Fibroblast of the aortic adventitia (primary cell): Measurements from ENCODE around the gene SNAPC5. TPM values are rescaled to one million over a fixed set of nuclear protein-coding genes. Genes with fewer than 3 reads are reported as not detected.

ENCODE experiments used
- DNase-seq: peaks from one replicate; pipeline ENCODE4 v3.0.0-alpha.2; 2010; ENCODE audit warnings: low read depth
- H3K4me3 ChIP-seq: 2 replicates; pipeline ENCODE4 v1.5.1; 2011; ENCODE audit warnings: low read depth, mild to moderate bottlenecking, control low read depth, low read length, moderate library complexity
- CTCF ChIP-seq: IDR thresholded peaks from 2 replicates; pipeline ENCODE4 v1.5.1; 2011; ENCODE audit warnings: mild to moderate bottlenecking, low read length, control low read depth, inconsistent platforms; ENCODE audit not compliant: insufficient read depth
- total RNA-seq: library from RNA; depleted of rRNA; stranded (reverse); fragments of >200 nt; gene quantifications from 2 replicates; pipeline ENCODE4 v1.2.3, GENCODE V29; 2012; ENCODE audit warnings: low replicate concordance

The SNAPC5 gene
- total RNA-seq, 1 donor, result 23.8 TPM

- TF ChIP-seq CTCF, result no peak
- DNase-seq, result peak; percentile 65
- no peak overlapping the region for H3K4me3 ChIP-seq
Measured at GRCh38 chr15:66515901-66516322, 18.4 kb upstream of the SNAPC5 start.

GRCh38 chr15:66514586-66514985 lies 17.0 kb upstream of the SNAPC5 start:
- H3K4me3 ChIP-seq, result no peak overlapping the region
- TF ChIP-seq CTCF, result no peak
- DNase-seq, result no peak

GRCh38 chr15:66508293-66508883 lies 10.8 kb upstream of the SNAPC5 start:
- no peak for DNase-seq
- H3K4me3 ChIP-seq, result no peak overlapping the region
- TF ChIP-seq CTCF, result no peak

GRCh38 chr15:66505818-66506217 lies 8.3 kb upstream of the SNAPC5 start:
- no peak for TF ChIP-seq CTCF
- H3K4me3 ChIP-seq, result peak overlapping the region; percentile 99
- no peak for DNase-seq

- no peak for TF ChIP-seq CTCF
- DNase-seq, result peak; percentile 57
- peak overlapping the region; percentile 99 for H3K4me3 ChIP-seq
Measured at GRCh38 chr15:66505430-66505811, 7.9 kb upstream of the SNAPC5 start.

GRCh38 chr15:66504563-66505429 lies 7.2 kb upstream of the SNAPC5 start, which contains the start of the genes RPL4 and ZWILCH:
TSS of gene RPL4 (minus strand) at chr15:66504855. CDS start at chr15:66504790, 65 bp downstream.
TSS of gene ZWILCH (plus strand) at chr15:66505326. CDS start at chr15:66505339, 13 bp downstream.
- peak within 1 kb of the TSS; percentile 99 for H3K4me3 ChIP-seq
- DNase-seq, result peak; percentile 93
- no peak for TF ChIP-seq CTCF
